Memory B cell (primary cell): ENCODE data around the gene CAMTA1.
A peak's percentile ranks its signal among the peaks of the same experiment; 100 is the strongest.
"Not testable (repeated sequence)": the region's sequence is repeated elsewhere in the genome, so short reads cannot be mapped to it uniquely, and the experiment has no call there.

Experiments
- ATAC-seq: fragments of 150-1000 bp; cut with Tn5 transposase; 2 replicates; pipeline ENCODE4 v1.10.0; 2021; ENCODE audit warnings: low read depth, mild to moderate bottlenecking, moderate library complexity
- DNase-seq, 2 donors: peaks; one replicate each; pipeline ENCODE4 v3.0.0; 2022; ENCODE audit warnings: low spot score in 2 of 2
- H3K27ac Mint-ChIP-seq: one replicate; pipeline ENCODE4 v1.8.0; 2022; ENCODE audit warnings: mild to moderate bottlenecking, moderate library complexity, mixed read lengths
- H3K27me3 Mint-ChIP-seq: one replicate; pipeline ENCODE4 v1.8.0; 2022; ENCODE audit warnings: mixed read lengths
- H3K36me3 Mint-ChIP-seq: one replicate; pipeline ENCODE4 v1.8.0; 2022; ENCODE audit warnings: mild to moderate bottlenecking, mixed read lengths
- H3K4me1 Mint-ChIP-seq: one replicate; pipeline ENCODE4 v1.8.0; 2022; ENCODE audit warnings: mixed read lengths
- H3K4me3 Mint-ChIP-seq: one replicate; pipeline ENCODE4 v1.8.0; 2022; ENCODE audit warnings: mild to moderate bottlenecking, moderate library complexity, mixed read lengths
- H3K9me3 Mint-ChIP-seq: one replicate; pipeline ENCODE4 v1.8.0; 2022; ENCODE audit warnings: mixed read lengths

The CAMTA1 gene, protein sequence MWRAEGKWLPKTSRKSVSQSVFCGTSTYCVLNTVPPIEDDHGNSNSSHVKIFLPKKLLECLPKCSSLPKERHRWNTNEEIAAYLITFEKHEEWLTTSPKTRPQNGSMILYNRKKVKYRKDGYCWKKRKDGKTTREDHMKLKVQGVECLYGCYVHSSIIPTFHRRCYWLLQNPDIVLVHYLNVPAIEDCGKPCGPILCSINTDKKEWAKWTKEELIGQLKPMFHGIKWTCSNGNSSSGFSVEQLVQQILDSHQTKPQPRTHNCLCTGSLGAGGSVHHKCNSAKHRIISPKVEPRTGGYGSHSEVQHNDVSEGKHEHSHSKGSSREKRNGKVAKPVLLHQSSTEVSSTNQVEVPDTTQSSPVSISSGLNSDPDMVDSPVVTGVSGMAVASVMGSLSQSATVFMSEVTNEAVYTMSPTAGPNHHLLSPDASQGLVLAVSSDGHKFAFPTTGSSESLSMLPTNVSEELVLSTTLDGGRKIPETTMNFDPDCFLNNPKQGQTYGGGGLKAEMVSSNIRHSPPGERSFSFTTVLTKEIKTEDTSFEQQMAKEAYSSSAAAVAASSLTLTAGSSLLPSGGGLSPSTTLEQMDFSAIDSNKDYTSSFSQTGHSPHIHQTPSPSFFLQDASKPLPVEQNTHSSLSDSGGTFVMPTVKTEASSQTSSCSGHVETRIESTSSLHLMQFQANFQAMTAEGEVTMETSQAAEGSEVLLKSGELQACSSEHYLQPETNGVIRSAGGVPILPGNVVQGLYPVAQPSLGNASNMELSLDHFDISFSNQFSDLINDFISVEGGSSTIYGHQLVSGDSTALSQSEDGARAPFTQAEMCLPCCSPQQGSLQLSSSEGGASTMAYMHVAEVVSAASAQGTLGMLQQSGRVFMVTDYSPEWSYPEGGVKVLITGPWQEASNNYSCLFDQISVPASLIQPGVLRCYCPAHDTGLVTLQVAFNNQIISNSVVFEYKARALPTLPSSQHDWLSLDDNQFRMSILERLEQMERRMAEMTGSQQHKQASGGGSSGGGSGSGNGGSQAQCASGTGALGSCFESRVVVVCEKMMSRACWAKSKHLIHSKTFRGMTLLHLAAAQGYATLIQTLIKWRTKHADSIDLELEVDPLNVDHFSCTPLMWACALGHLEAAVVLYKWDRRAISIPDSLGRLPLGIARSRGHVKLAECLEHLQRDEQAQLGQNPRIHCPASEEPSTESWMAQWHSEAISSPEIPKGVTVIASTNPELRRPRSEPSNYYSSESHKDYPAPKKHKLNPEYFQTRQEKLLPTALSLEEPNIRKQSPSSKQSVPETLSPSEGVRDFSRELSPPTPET (N-terminal part only)

DNA sequence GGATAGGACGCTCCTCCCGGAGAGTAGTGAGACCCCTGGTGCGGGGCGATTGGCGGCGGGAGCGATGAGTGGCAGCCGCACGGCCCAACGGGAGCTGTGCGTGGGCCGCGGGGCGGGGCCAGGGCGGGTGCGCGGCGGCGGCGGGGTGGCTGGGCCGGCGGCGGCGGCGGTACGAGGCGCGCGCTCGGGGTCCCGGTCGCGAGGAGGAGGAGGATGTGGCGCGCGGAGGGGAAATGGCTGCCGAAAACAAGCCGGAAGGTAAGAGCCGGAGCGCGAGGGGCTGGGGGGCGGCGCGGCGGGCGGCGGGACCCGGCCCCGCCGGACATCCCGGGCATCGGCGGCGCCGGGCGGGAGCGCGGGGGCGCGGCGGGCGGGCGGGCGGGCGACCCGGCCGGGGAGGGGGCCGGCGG lies at the start of gene CAMTA1:
Gene CAMTA1 (plus strand): TSS at position 137 of the 410 bp plus-strand sequence. CDS start 77 bp downstream, at position 214.
- peak within 1 kb of the TSS; percentile 100 for H3K4me3 Mint-ChIP-seq
- peaks cover 10% of the 10 kb centered on the region for H3K36me3 Mint-ChIP-seq
- H3K27me3 Mint-ChIP-seq = no peaks in the 10 kb centered on the region
- H3K4me1 Mint-ChIP-seq = peaks cover 47% of the 10 kb centered on the region
- H3K27ac Mint-ChIP-seq = peak within 1 kb of the TSS; percentile 93
- H3K9me3 Mint-ChIP-seq = no peaks in the 10 kb centered on the region
- DNase-seq (peak in 1 of 2 donors; percentile 99), ATAC-seq (peak; percentile 70)

DNA sequence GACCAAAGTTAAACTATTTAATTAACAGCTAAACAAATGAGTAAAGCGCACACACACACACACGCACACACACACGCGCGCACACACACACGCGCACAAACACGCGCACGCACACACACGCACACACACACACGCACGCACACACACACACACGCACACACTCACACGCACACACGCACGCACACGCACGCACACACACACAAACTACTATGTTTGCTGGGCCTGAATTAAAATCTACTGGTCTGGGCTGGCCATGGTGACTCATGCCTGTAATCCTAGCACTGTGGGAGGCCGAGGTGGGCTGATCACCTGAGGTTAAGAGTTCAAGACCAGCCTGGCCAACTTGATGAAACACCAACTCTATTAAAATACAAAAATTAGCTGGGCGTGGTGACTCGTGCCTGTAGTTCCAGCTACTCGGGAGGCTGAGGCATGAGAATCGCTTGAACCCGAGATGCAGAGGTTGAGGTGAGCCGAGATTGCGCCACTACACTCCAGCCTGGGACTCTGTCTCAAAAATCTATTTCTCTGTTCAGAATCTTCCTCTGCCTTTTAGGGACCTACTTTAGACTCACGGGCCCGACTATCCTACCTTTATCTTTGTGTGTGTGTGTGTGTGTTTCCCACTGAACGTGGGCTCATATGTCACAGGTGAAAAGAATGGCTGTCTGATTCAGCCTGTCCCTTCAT lies 46.1 kb upstream of the CAMTA1 start:
- H3K27ac Mint-ChIP-seq = peak overlapping the region; percentile 32
- peaks cover 1% of the 10 kb centered on the region for H3K27me3 Mint-ChIP-seq
- no peaks in the 10 kb centered on the region for H3K9me3 Mint-ChIP-seq
- DNase-seq = no peak
- no peaks in the 10 kb centered on the region for H3K36me3 Mint-ChIP-seq
- no peak overlapping the region for H3K4me3 Mint-ChIP-seq
- H3K4me1 Mint-ChIP-seq = peaks cover 15% of the 10 kb centered on the region
- ATAC-seq = no peak

- H3K27ac Mint-ChIP-seq, DNase-seq: not testable (repeated sequence)
Measured at GRCh38 chr1:6742676-6743188, 42.5 kb upstream of the CAMTA1 start.

DNA sequence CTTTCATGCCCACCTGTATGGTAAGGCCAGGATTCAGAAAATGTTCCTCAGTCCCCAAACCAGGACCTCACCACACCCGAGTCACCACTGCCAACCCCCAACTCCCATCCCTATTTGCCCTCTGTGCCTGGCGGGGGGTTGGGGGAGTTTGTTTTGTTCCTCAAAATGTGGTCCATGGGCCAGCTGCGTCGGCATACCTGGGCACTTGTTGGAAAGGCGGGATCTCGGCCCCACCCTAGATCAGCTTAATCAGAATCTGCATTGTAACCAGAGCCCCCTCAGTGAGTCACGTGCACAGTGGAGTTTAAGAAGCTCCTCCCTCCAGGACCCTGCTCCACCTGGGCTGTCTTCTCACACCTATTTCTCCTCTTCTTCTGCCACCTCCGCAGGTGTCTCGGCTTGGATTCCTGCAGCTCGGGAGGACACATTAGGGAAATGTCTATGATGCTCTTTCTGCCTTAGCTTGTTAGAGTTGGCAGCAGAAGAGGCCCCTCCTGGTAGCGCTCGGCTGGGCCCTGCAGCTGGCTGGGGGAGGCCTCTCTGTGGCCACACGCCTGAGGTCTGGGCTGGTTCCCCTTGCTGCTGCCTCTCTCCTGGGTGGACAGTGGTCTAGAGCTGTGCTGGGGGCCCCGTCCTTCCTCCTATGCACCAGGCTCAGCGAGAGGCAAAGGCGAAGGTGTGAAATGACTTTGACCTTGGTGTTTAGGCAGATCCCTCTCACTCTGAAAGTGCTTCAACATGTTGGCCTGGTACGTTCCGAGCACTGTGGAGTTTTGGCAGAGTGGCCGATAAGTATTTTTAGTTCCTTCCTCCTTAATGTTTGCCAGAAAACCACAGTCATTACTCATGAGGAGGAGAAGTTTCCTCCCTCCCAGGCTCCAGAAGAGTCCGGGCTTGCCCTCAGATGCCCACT lies 41.8 kb upstream of the CAMTA1 start:
- Mint-ChIP-seq H3K4me1 (peaks cover 11% of the 10 kb centered on the region), H3K27ac (no peak overlapping the region), H3K4me3 (no peak overlapping the region), H3K36me3 (no peaks in the 10 kb centered on the region), H3K27me3 (no peaks in the 10 kb centered on the region), H3K9me3 (no peaks in the 10 kb centered on the region)
- DNase-seq (no peak), ATAC-seq (peak; percentile 22)

More at GRCh38 chr1:6742676-6743188, 42.5 kb upstream of the CAMTA1 start:
- H3K9me3 Mint-ChIP-seq, H3K36me3 Mint-ChIP-seq, H3K27me3 Mint-ChIP-seq, ATAC-seq, H3K4me3 Mint-ChIP-seq: not testable (repeated sequence)
- peaks cover 11% of the 10 kb centered on the region for H3K4me1 Mint-ChIP-seq

GRCh38 chr1:6745073-6745472 lies 40.2 kb upstream of the CAMTA1 start:
- H3K4me1 Mint-ChIP-seq = peaks cover 14% of the 10 kb centered on the region
- no peak for DNase-seq
- ATAC-seq = no peak

DNA sequence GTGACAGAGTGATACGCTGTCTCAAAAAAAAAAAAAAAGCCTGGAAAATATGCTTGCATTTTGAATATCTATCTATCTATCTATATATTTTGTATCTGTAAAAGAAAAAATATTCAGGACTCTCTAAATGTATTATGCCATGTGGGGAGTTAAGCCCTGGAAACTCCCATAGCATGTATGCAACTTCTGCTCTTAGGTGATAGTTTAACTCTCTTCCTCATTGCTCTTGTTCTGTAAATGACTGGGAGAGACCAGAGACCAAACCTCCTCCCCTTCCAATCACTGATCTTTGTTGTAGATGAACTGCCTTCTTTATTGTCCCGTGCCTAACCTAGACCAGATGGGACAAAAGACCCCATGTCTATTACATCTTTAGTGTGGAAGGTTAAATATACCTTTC lies 37.6 kb upstream of the CAMTA1 start:
- ATAC-seq (no peak), DNase-seq (no peak)
- Mint-ChIP-seq H3K4me1 (peaks cover 14% of the 10 kb centered on the region), H3K9me3 (peaks cover 9% of the 10 kb centered on the region), H3K36me3 (peaks cover 6% of the 10 kb centered on the region), H3K27ac (no peak overlapping the region), H3K27me3 (peaks cover 2% of the 10 kb centered on the region), H3K4me3 (no peak overlapping the region)

More at GRCh38 chr1:6745073-6745472, 40.2 kb upstream of the CAMTA1 start:
- no peak overlapping the region for H3K27ac Mint-ChIP-seq
- peaks cover 9% of the 10 kb centered on the region for H3K9me3 Mint-ChIP-seq
- H3K4me3 Mint-ChIP-seq = no peak overlapping the region
- H3K27me3 Mint-ChIP-seq = no peaks in the 10 kb centered on the region
- H3K36me3 Mint-ChIP-seq = peaks cover 6% of the 10 kb centered on the region

DNA sequence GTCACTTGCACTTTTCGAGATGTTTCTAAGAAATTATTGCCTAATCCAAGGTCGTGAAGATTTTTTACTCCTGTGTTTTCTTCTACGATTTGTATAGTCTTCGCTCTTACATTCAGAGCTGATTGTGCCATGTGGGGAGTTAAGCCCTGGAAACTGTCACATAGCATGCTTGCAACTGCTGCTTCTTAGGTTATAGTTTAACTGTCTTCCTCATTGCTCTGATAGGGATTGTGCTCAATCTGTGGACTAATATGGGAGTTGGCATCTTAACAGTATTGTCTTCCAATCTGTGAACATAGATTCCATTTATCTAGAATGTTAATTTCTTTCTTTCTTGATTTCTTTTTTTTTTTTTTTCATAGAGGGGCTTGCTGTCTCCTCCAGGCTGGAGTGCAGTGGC lies 34.8 kb upstream of the CAMTA1 start:
- peaks cover 6% of the 10 kb centered on the region for H3K36me3 Mint-ChIP-seq
- no peak overlapping the region for H3K27ac Mint-ChIP-seq
- peaks cover 9% of the 10 kb centered on the region for H3K9me3 Mint-ChIP-seq
- DNase-seq (no peak), ATAC-seq (no peak)
- peaks cover 3% of the 10 kb centered on the region for H3K27me3 Mint-ChIP-seq
- no peak overlapping the region for H3K4me3 Mint-ChIP-seq
- peaks cover 3% of the 10 kb centered on the region for H3K4me1 Mint-ChIP-seq

GRCh38 chr1:6753320-6754140 lies 31.7 kb upstream of the CAMTA1 start:
- no peak for DNase-seq
- no peak overlapping the region for H3K4me3 Mint-ChIP-seq

GRCh38 chr1:6756457-6756856 lies 28.8 kb upstream of the CAMTA1 start:
- H3K27me3 Mint-ChIP-seq = peaks cover 3% of the 10 kb centered on the region
- H3K4me3 Mint-ChIP-seq = peak overlapping the region; percentile 74
- no peaks in the 10 kb centered on the region for H3K36me3 Mint-ChIP-seq
- ATAC-seq (peak; percentile 79), DNase-seq (no peak)
- peaks cover 6% of the 10 kb centered on the region for H3K4me1 Mint-ChIP-seq
- H3K9me3 Mint-ChIP-seq = no peaks in the 10 kb centered on the region
- peak overlapping the region; percentile 81 for H3K27ac Mint-ChIP-seq

More at GRCh38 chr1:6753320-6754140, 31.7 kb upstream of the CAMTA1 start:
- Mint-ChIP-seq H3K9me3 (peaks cover 9% of the 10 kb centered on the region), H3K27me3 (peaks cover 3% of the 10 kb centered on the region), H3K4me1 (peaks cover 9% of the 10 kb centered on the region), H3K27ac (no peak overlapping the region), H3K36me3 (peaks cover 6% of the 10 kb centered on the region)
- ATAC-seq = no peak

- H3K27ac Mint-ChIP-seq = no peak overlapping the region
- H3K27me3 Mint-ChIP-seq = peaks cover 2% of the 10 kb centered on the region
- DNase-seq (no peak), ATAC-seq (no peak)
- H3K4me1 Mint-ChIP-seq = peaks cover 6% of the 10 kb centered on the region
- H3K4me3 Mint-ChIP-seq = no peak overlapping the region
- H3K36me3 Mint-ChIP-seq = no peaks in the 10 kb centered on the region
- no peaks in the 10 kb centered on the region for H3K9me3 Mint-ChIP-seq
Measured at GRCh38 chr1:6757719-6758435, 27.4 kb upstream of the CAMTA1 start.

- Mint-ChIP-seq H3K9me3 (no peaks in the 10 kb centered on the region), H3K4me1 (peaks cover 10% of the 10 kb centered on the region), H3K27ac (no peak overlapping the region), H3K36me3 (no peaks in the 10 kb centered on the region), H3K27me3 (no peaks in the 10 kb centered on the region), H3K4me3 (no peak overlapping the region)
- DNase-seq (no peak), ATAC-seq (no peak)
Measured at GRCh38 chr1:6761196-6761737, 24.0 kb upstream of the CAMTA1 start.
